COLO668 (cell line): ENCODE measurements around the gene MIPOL1.

ENCODE experiments used
- DNase-seq: peaks from one replicate; lab custom pipeline; 2025; ENCODE audit not compliant: unreplicated experiment; lab: John Stamatoyannopoulos, UW

Gene MIPOL1

GRCh38 chr14:37397157-37397940 lies 199.6 kb downstream of the MIPOL1 start:
- DNase-seq = peak; percentile 43

GRCh38 chr14:37397941-37398215 lies 200.1 kb downstream of the MIPOL1 start:
- no peak for DNase-seq

- no peak for DNase-seq
Observed at GRCh38 chr14:37399517-37399916, 201.8 kb downstream of the MIPOL1 start.

- no peak for DNase-seq
Observed at GRCh38 chr14:37401093-37401492, 203.4 kb downstream of the MIPOL1 start.

GRCh38 chr14:37403626-37404025 lies 205.9 kb downstream of the MIPOL1 start:
- DNase-seq = no peak

GRCh38 chr14:37406095-37406494 lies 208.4 kb downstream of the MIPOL1 start:
- no peak for DNase-seq

- peak; percentile 33 for DNase-seq
Observed at GRCh38 chr14:37411079-37411735, 213.5 kb downstream of the MIPOL1 start.

- no peak for DNase-seq
Observed at GRCh38 chr14:37413050-37413449, 215.3 kb downstream of the MIPOL1 start.

- no peak for DNase-seq
Observed at GRCh38 chr14:37413504-37414003, 215.8 kb downstream of the MIPOL1 start.

GRCh38 chr14:37416264-37416663 lies 218.5 kb downstream of the MIPOL1 start:
- DNase-seq = no peak

- DNase-seq = no peak
Observed at GRCh38 chr14:37417151-37417550, 219.4 kb downstream of the MIPOL1 start.

GRCh38 chr14:37417833-37418232 lies 220.1 kb downstream of the MIPOL1 start:
- DNase-seq = no peak

GRCh38 chr14:37420622-37421021 lies 222.9 kb downstream of the MIPOL1 start:
- no peak for DNase-seq

- no peak for DNase-seq
Observed at GRCh38 chr14:37422319-37422718, 224.6 kb downstream of the MIPOL1 start.

GRCh38 chr14:37422748-37423147 lies 225.0 kb downstream of the MIPOL1 start:
- no peak for DNase-seq

GRCh38 chr14:37428954-37429353 lies 231.2 kb downstream of the MIPOL1 start:
- no peak for DNase-seq

GRCh38 chr14:37429618-37430017 lies 231.9 kb downstream of the MIPOL1 start:
- no peak for DNase-seq

- no peak for DNase-seq
Observed at GRCh38 chr14:37434867-37435266, 237.1 kb downstream of the MIPOL1 start.

- peak; percentile 34 for DNase-seq
Observed at GRCh38 chr14:37436519-37436918, 238.8 kb downstream of the MIPOL1 start.

- no peak for DNase-seq
Observed at GRCh38 chr14:37437490-37437889, 239.8 kb downstream of the MIPOL1 start.

- DNase-seq = no peak
Observed at GRCh38 chr14:37438444-37438843, 240.7 kb downstream of the MIPOL1 start.

- DNase-seq = no peak
Observed at GRCh38 chr14:37443461-37443860, 245.7 kb downstream of the MIPOL1 start.
